ENCODE measurements around the gene DRG1. TPM values are rescaled to one million over a fixed set of nuclear protein-coding genes. Genes with fewer than 3 reads are reported as not detected.
"Not testable (repeated sequence)": the region's sequence is repeated elsewhere in the genome, so short reads cannot be mapped to it uniquely, and the experiment has no call there.

Gene DRG1
- total RNA-seq, 1 donor from 2014 or later, result 114 TPM

DNA sequence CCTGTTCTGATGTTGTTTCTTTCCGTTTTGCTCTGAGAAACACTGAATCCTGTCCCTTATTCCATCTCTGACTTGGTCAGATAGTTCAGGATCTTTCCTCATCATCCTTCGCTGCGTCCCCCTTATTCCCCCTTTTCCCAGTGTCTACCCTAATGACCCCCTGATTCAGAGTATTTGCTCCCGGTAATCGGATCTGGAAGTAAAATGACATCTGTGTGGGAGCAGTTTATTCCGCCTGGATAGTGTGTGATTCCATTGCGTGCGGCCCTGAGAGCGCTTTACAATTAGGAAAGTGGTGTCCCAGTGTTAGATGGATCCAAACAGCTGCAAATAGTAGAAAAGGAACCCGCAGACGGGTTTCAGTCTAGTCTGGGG lies 606 bp downstream of the DRG1 start:
- Mint-ChIP-seq H3K9me3 (no peaks in the 10 kb centered on the region), H3K4me1 (peaks cover 16% of the 10 kb centered on the region), H3K4me3 (peak overlapping the region; percentile 100), H3K27me3 (no peaks in the 10 kb centered on the region), H3K27ac (peak overlapping the region; percentile 94), H3K36me3 (ENCODE audit: low read depth) (peaks cover 20% of the 10 kb centered on the region)
- intact Hi-C loops (cut with micrococcal nuclease), result no loop called here
- DNase-seq, result peak; percentile 60

DNA sequence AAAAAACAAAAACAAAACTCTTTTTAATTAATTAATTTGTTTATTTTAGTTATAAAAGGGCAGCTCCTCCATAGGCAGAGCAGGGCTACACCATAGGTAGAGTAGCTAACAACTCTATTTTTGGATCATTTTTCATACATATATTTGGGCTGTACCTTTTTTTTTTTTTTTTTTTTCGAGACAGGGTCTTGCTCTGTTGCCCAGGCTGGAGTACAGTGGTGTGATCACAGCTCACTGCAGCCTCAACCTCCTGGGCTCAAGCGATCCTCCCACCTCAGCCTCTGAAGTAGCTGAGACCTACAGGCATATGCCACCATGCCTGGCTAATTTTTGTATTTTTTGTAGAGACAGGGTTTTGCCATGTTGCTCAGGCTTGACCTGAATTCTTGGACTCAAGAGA lies 2.9 kb downstream of the DRG1 start:
- Mint-ChIP-seq H3K36me3 (ENCODE audit: low read depth) (peaks cover 37% of the 10 kb centered on the region), H3K4me1 (peaks cover 22% of the 10 kb centered on the region)
- H3K4me3 Mint-ChIP-seq; H3K27ac Mint-ChIP-seq; intact Hi-C loops (cut with micrococcal nuclease); H3K9me3 Mint-ChIP-seq; H3K27me3 Mint-ChIP-seq; DNase-seq: not testable (repeated sequence)

DNA sequence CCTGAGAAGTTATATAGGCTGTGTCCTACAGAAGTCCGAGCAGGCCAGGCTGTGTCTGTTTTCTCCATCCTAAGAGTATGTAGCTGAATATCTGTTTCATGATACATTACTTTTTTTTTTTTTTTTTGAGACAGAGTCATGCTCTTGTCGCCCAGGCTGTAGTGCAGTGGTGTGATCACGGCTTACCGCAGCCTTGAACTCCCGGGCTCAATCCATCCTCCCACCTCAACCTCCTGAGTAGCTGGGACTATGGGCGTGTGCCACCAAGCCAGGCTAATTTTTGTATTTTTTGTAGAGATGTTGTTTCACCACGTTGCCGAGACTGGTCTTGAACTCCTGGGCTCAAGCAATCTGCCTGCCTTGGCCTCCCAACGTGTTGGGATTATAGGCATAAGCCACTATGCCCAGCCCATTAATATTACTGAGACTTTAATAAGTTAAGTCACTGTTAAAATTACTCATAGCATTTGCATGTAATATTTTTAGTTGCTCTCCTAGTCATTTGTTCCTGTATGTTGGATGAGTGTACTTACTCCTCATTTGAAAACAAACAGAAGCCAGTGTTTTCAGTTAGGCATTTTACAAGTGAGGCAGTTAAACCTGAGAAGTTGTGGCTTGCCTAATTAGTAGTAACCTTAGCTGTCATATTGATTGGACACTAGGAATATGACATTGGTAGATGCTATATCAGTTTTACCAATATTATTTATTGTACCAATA lies 26.1 kb downstream of the DRG1 start:
- Mint-ChIP-seq H3K27ac (no peak overlapping the region), H3K4me3 (no peak overlapping the region), H3K27me3 (no peaks in the 10 kb centered on the region), H3K36me3 (ENCODE audit: low read depth) (peaks cover 62% of the 10 kb centered on the region), H3K9me3 (no peaks in the 10 kb centered on the region), H3K4me1 (no peaks in the 10 kb centered on the region)
- DNase-seq, result no peak
- intact Hi-C loops (cut with micrococcal nuclease), result no loop called here

DNA sequence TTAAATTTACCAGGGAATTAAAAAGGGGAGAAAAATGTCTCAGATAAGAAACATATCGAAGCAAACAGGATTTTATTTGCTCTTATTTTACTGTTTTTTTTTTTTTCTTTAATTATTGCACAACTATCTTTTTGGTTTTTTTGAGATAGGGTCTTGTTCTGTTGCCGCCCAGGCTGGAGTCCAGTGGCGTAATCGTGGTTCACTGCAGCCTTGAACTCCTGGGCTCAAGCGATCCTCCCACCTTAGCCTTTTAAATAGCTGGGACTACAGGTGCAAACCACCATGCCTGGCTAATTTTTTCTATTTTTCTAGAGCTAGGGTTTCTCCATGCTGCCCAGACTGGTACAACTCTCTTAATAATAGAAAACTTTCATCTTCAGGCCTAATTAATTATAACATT lies 32.5 kb downstream of the DRG1 start:
- Mint-ChIP-seq H3K4me1 (peaks cover 1% of the 10 kb centered on the region), H3K4me3 (no peak overlapping the region), H3K9me3 (no peaks in the 10 kb centered on the region), H3K27ac (no peak overlapping the region), H3K27me3 (no peaks in the 10 kb centered on the region), H3K36me3 (ENCODE audit: low read depth) (peaks cover 65% of the 10 kb centered on the region)
- no peak for DNase-seq
- intact Hi-C loops (cut with micrococcal nuclease), result no loop called here

DNA sequence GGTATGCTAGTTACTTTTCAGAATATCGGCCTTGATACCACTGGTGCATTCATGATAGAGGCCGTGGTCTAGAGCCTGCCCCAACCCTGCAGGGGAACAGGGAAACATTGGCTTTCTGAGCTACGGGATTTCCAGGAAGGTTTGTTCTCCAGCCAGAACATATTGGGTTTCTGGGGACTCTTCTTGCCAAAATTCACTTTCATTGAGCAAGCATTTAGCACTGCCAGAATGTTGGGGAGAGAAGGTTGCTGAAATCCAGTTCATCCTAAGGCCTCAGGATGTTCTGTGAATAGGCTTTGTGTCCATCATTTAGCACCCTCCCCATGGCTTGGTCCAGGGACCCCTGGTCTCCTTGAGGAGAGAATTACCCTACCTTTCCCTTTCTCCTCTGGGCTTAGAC lies 36.7 kb downstream of the DRG1 start:
- intact Hi-C loops (cut with micrococcal nuclease), result no loop called here
- Mint-ChIP-seq H3K9me3 (no peaks in the 10 kb centered on the region), H3K27ac (no peak overlapping the region), H3K4me3 (no peak overlapping the region), H3K36me3 (ENCODE audit: low read depth) (peaks cover 79% of the 10 kb centered on the region), H3K4me1 (peaks cover 3% of the 10 kb centered on the region), H3K27me3 (no peaks in the 10 kb centered on the region)
- no peak for DNase-seq

DNA sequence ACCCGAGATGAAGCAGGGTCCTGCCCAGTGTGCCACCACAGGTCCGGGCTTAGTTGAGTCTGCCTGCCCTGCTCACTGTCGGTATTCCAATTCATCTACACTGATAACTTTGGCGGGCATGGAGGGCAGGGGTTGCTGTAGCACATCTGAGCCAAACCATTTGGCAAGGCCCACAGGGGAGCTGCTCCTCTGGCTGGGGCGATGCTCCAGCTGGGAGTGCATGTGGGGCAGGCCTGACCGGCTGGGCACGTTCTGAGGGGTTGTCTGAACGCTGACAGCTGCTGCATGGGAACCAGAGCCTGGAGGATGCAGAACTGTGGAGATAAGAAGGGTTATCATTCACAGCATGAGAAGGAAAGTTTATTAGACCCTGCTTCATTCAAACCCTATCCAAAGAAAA lies 40.4 kb downstream of the DRG1 start:
- Mint-ChIP-seq H3K27me3 (no peaks in the 10 kb centered on the region), H3K4me3 (no peak overlapping the region), H3K4me1 (peaks cover 3% of the 10 kb centered on the region), H3K9me3 (no peaks in the 10 kb centered on the region), H3K36me3 (ENCODE audit: low read depth) (peaks cover 83% of the 10 kb centered on the region), H3K27ac (no peak overlapping the region)
- no peak for DNase-seq
- intact Hi-C loops (cut with micrococcal nuclease), result no loop called here

DNA sequence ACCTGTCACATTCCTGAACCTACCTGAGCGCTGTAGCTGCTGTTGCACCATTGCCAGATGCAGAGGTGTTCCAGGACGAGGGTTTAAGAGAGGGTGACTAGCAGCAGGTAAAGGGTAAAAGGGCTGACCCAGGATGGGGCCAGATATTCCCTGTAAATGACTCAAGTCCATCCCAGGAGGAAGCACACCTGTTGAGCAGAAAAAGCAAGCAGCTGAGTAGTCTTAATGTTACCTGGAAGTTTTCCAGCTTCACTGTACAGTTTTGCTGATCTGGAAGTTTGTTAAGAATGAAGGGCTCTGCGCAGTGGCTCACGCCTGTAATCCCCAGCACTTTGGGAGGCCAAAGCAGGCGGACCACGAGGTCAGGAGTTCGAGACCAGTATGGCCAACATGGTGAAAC lies 41.3 kb downstream of the DRG1 start:
- Mint-ChIP-seq H3K4me3 (no peak overlapping the region), H3K36me3 (ENCODE audit: low read depth) (peaks cover 84% of the 10 kb centered on the region), H3K27me3 (no peaks in the 10 kb centered on the region), H3K27ac (no peak overlapping the region), H3K4me1 (peaks cover 7% of the 10 kb centered on the region), H3K9me3 (no peaks in the 10 kb centered on the region)
- intact Hi-C loops (cut with micrococcal nuclease), result no loop called here
- no peak for DNase-seq

DNA sequence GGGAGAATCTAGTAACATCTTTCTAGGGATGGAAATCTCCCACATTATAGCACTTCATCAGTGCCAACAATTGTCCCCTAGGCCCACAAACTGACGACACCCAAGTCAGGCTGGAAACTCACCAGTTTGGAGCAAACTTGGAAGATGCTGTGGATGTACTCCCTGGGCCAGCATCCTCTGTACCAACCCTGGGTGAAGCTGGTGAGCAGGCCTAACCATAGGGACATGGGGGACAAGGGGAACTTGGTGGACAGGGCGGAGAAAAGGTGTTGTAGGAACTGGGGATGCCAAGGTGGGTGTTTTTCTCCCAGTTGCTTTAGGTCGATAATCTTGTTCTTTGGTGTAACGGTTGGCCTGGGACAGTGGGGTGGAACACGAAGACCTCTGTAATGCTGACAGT lies 42.2 kb downstream of the DRG1 start:
- no peaks in the 10 kb centered on the region for H3K9me3 Mint-ChIP-seq
- no peaks in the 10 kb centered on the region for H3K27me3 Mint-ChIP-seq
- H3K27ac Mint-ChIP-seq, result no peak overlapping the region
- DNase-seq, result no peak
- H3K4me3 Mint-ChIP-seq, result no peak overlapping the region
- peaks cover 78% of the 10 kb centered on the region for H3K36me3 Mint-ChIP-seq (ENCODE audit: low read depth)
- intact Hi-C loops (cut with micrococcal nuclease), result no loop called here
- H3K4me1 Mint-ChIP-seq, result peaks cover 7% of the 10 kb centered on the region

DNA sequence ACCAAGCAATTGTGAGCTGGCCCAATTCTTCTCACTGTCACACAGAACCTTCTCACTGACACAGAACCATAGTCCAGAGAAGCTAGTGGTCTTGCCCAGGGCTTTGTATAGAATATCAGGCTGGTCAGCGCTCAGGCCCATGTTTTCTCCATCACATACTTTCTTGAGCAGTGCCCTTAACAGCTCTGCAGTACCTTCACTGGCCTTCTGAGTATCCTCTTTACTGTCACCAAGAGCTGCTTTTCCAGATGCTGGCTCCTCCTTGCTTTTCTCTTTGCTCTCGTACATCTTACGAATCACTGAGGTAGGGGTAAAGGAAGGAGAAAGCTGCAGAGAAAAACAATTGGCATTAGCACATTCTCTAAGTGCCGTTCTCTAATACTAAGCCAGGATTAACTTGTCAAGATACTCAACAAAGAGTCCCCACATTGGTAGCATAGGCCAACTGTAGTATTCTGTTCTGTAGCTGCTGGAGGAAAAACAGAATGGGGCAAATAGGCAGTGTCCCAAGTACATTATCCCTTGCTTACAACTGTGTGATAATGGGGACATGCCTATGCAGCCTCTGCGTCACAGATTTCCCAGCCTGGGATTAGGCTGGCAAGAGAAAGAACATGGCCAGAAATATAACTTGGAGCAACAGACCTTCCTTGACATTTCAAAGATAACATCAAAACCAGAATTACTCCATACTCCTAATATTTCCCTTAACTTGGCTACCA lies 43.5 kb downstream of the DRG1 start:
- Mint-ChIP-seq H3K9me3 (no peaks in the 10 kb centered on the region), H3K36me3 (ENCODE audit: low read depth) (peaks cover 70% of the 10 kb centered on the region), H3K27ac (no peak overlapping the region), H3K4me1 (peaks cover 3% of the 10 kb centered on the region), H3K4me3 (no peak overlapping the region), H3K27me3 (no peaks in the 10 kb centered on the region)
- intact Hi-C loops (cut with micrococcal nuclease), result no loop called here
- DNase-seq, result no peak

DNA sequence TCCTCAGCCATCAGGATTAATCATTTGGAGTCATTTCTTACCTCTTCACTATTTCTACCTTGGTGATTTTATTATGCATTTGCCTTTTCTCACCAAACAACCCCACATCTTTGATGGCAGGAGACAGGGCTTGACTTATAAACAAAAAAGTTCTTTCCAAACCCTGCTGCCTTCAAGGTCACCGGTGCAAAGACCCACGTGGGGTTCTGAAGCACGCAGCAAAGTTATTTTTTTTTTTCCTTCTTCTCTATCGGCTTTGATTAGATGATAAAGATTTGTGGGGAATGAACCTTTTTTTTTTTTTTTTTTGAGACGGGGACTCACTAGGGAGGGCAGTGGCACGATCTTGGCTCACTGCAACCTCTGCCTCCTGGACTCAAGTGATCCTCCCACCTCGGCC lies 44.1 kb downstream of the DRG1 start:
- H3K4me3 Mint-ChIP-seq, result no peak overlapping the region

DNA sequence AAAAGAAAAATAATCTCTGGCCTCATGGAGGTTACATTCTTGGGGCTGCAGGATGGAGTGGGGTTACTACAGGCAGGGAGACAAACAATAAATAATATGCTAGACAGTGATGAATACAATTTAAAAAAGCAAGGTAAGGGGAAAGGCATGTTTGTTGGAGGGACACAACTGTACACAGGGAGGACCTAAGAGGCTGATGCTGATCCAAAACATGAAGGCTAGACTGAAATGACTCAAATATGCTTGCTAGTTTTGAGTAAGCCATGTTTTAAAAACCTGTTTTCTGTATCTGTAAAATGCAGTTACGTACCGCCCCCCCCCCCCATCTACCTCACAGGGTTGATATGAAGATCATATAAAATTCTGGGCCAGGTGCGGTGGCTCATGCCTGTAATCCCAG lies 46.2 kb downstream of the DRG1 start:
- H3K27me3 Mint-ChIP-seq, result no peaks in the 10 kb centered on the region
- peaks cover 5% of the 10 kb centered on the region for H3K4me1 Mint-ChIP-seq
- intact Hi-C loops (cut with micrococcal nuclease), result no loop called here
- H3K36me3 Mint-ChIP-seq (ENCODE audit: low read depth), result peaks cover 61% of the 10 kb centered on the region
- no peak for DNase-seq
- no peaks in the 10 kb centered on the region for H3K9me3 Mint-ChIP-seq
- H3K27ac Mint-ChIP-seq, result peak overlapping the region; percentile 58
- no peak overlapping the region for H3K4me3 Mint-ChIP-seq

More for the DNA sequence above, 44.1 kb downstream of the DRG1 start:
- Mint-ChIP-seq H3K36me3 (ENCODE audit: low read depth) (peaks cover 72% of the 10 kb centered on the region), H3K4me1 (peaks cover 3% of the 10 kb centered on the region), H3K9me3 (no peaks in the 10 kb centered on the region), H3K27ac (no peak overlapping the region), H3K27me3 (no peaks in the 10 kb centered on the region)
- no peak for DNase-seq
- intact Hi-C loops (cut with micrococcal nuclease), result no loop called here

DNA sequence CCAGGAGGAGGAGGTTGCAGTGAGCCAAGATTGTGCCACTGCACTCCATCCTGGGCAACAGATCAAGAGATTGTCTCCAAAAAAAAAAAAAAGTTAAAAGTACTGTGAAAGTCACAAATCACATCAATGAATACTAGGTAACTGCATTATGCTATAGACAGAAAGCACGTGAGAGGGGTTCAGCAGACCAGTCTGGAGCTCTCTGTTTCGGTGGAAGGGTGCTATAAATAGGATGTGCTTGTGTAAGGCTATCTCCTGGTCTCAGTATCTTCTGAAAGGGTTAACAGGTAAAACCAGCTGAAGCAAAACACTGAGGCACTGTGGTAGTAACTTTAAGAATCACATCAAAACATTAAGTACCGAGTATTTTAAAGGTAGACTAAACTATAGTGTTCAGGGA lies 46.8 kb downstream of the DRG1 start:
- Mint-ChIP-seq H3K36me3 (ENCODE audit: low read depth) (peaks cover 58% of the 10 kb centered on the region), H3K27ac (no peak overlapping the region), H3K4me1 (peaks cover 5% of the 10 kb centered on the region), H3K9me3 (no peaks in the 10 kb centered on the region), H3K27me3 (no peaks in the 10 kb centered on the region), H3K4me3 (no peak overlapping the region)
- intact Hi-C loops (cut with micrococcal nuclease), result no loop called here
- no peak for DNase-seq

DNA sequence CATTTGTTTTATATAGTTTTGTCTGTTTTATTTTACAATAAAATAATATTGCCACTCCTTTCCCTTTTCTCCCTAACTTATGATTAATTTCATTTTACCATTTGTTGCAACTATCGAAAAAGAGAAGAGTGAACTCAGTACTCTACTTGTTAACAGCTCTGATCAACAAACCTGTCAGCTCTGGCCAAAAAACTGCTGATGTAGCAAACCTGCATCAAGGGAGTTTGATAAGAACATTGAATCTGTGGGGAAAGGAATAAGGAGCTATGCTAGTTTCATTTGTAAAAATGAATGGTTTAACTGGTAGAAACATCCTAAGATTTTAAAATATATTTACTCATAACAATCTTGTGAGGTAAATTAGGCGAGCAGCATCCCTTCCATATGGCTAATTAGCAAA lies 47.4 kb downstream of the DRG1 start:
- no peak overlapping the region for H3K27ac Mint-ChIP-seq
- H3K9me3 Mint-ChIP-seq, result no peaks in the 10 kb centered on the region
- no peak for DNase-seq
- H3K36me3 Mint-ChIP-seq (ENCODE audit: low read depth), result peaks cover 56% of the 10 kb centered on the region
- peaks cover 7% of the 10 kb centered on the region for H3K4me1 Mint-ChIP-seq
- no peak overlapping the region for H3K4me3 Mint-ChIP-seq
- intact Hi-C loops (cut with micrococcal nuclease), result no loop called here
- H3K27me3 Mint-ChIP-seq, result no peaks in the 10 kb centered on the region

DNA sequence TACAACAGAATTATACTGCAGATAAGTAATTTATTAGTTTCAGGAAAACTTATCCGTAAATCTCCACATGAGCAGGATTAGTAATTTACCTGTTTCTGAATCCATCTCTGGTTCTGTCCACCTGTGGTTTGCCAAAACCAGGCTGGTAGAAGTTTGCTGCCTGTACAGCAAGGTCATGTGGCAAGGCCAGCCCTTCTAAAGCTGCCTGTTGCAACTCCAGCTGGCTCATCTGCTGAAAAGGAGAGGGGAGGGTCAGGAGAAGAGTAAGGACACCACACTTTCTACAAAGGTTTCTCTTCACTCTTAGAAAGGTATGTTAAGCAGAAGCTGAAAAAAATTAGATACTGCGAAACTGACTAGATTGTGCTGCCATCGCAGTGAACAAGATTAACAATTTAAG lies 47.9 kb downstream of the DRG1 start:
- no peak overlapping the region for H3K27ac Mint-ChIP-seq
- no peak for DNase-seq
- intact Hi-C loops (cut with micrococcal nuclease), result no loop called here
- H3K36me3 Mint-ChIP-seq (ENCODE audit: low read depth), result peaks cover 55% of the 10 kb centered on the region
- H3K27me3 Mint-ChIP-seq, result no peaks in the 10 kb centered on the region
- H3K4me1 Mint-ChIP-seq, result peaks cover 9% of the 10 kb centered on the region
- H3K4me3 Mint-ChIP-seq, result no peak overlapping the region
- no peaks in the 10 kb centered on the region for H3K9me3 Mint-ChIP-seq

DNA sequence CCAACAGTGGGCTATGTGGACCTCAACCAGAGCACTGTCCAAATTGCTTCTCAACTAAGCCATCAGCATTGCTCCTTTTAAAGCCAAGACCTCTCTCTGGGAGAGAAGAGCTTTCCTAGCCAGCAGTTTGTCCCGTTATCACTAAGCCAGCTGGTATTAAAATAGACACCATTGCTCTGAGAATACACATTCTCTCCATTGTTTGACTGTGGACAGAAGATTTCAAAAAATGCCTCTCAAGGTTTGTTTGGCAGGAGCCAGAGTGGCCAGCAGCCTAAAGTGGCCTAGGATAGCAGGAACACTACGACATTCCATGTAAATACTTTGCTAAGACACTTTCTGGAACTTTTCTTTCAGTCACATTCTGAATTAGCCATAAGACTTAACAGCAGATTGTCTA lies 49.0 kb downstream of the DRG1 start:
- intact Hi-C loops (cut with micrococcal nuclease), result no loop called here
- H3K36me3 Mint-ChIP-seq (ENCODE audit: low read depth), result peaks cover 49% of the 10 kb centered on the region
- no peak overlapping the region for H3K4me3 Mint-ChIP-seq
- H3K9me3 Mint-ChIP-seq, result no peaks in the 10 kb centered on the region
- H3K27ac Mint-ChIP-seq, result no peak overlapping the region
- DNase-seq, result no peak
- peaks cover 10% of the 10 kb centered on the region for H3K4me1 Mint-ChIP-seq
- H3K27me3 Mint-ChIP-seq, result no peaks in the 10 kb centered on the region

Data from activated CD4-positive, alpha-beta T cell treated with anti-CD3 and anti-CD28 coated beads, Interleukin-2, amount 10 ng/mL, durations not matched to agents 24 days and 14 days (primary cell).